ENCODE results near the gene PSMD3.

- TF ChIP-seq CTCF (conservative IDR thresholded peaks at IDR 0.05 in 1 of 2, IDR thresholded peaks at IDR 0.05 in 1 of 2; ENCODE audit: extremely low read depth in 1 of 2, insufficient read depth in 1 of 2, low read depth in 1 of 2, low read length in 2 of 2) (no peak), EZH2 (IDR thresholded peaks at IDR 0.05; ENCODE audit: borderline replicate concordance, low read length) (no peak)
Observed at GRCh38 chr17:39999067-39999466, 18.5 kb downstream of the PSMD3 start.

Measured in mammary epithelial cell (primary cell).